Ishikawa (cell line): Measurements from ENCODE around the gene COASY.

Source experiments
- CEBPB ChIP-seq: IDR thresholded peaks from 2 replicates; pipeline ENCODE4 v1.6.1; 2012
- CREB1 ChIP-seq: IDR thresholded peaks from 2 replicates; pipeline ENCODE4 v1.6.1; 2012; ENCODE audit warnings: low read depth
- EGR1 ChIP-seq: IDR thresholded peaks from 2 replicates; pipeline ENCODE4 v1.6.1; 2012
- EP300 ChIP-seq: IDR thresholded peaks from 2 replicates; pipeline ENCODE4 v1.6.1; 2012; ENCODE audit warnings: borderline replicate concordance
- FOXM1 ChIP-seq: IDR thresholded peaks from 2 replicates; pipeline ENCODE4 v1.6.1; 2012; ENCODE audit warnings: low read depth, borderline replicate concordance
- NFIC ChIP-seq: IDR thresholded peaks from 2 replicates; pipeline ENCODE4 v1.6.1; 2012
- RAD21 ChIP-seq: IDR thresholded peaks from 2 replicates; pipeline ENCODE4 v1.6.1; 2012; ENCODE audit warnings: low read depth
- TAF1 ChIP-seq: IDR thresholded peaks from 2 replicates; pipeline ENCODE4 v1.6.1; 2012; ENCODE audit warnings: low read depth, mild to moderate bottlenecking
- TCF12 ChIP-seq: IDR thresholded peaks from 2 replicates; pipeline ENCODE4 v1.6.1; 2012; ENCODE audit warnings: low read depth
- TEAD4 ChIP-seq: IDR thresholded peaks from 2 replicates; pipeline ENCODE4 v1.6.1; 2012
- YY1 ChIP-seq: IDR thresholded peaks from 2 replicates; pipeline ENCODE4 v1.6.1; 2012; ENCODE audit warnings: low read depth
- ZBTB7A ChIP-seq: IDR thresholded peaks from 2 replicates; pipeline ENCODE4 v1.6.1; 2012; ENCODE audit warnings: low read depth
- TF ChIP-seq, protein P1 (sequence below): IDR thresholded peaks from 2 replicates; pipeline ENCODE4 v1.6.1; 2012
- TF ChIP-seq, protein P2 (sequence below): IDR thresholded peaks from 2 replicates; pipeline ENCODE4 v1.6.1; 2012
- TF ChIP-seq, protein P3 (sequence below): IDR thresholded peaks from 2 replicates; pipeline ENCODE4 v1.6.1; 2012; ENCODE audit warnings: low read depth, mild to moderate bottlenecking

COASY gene

DNA sequence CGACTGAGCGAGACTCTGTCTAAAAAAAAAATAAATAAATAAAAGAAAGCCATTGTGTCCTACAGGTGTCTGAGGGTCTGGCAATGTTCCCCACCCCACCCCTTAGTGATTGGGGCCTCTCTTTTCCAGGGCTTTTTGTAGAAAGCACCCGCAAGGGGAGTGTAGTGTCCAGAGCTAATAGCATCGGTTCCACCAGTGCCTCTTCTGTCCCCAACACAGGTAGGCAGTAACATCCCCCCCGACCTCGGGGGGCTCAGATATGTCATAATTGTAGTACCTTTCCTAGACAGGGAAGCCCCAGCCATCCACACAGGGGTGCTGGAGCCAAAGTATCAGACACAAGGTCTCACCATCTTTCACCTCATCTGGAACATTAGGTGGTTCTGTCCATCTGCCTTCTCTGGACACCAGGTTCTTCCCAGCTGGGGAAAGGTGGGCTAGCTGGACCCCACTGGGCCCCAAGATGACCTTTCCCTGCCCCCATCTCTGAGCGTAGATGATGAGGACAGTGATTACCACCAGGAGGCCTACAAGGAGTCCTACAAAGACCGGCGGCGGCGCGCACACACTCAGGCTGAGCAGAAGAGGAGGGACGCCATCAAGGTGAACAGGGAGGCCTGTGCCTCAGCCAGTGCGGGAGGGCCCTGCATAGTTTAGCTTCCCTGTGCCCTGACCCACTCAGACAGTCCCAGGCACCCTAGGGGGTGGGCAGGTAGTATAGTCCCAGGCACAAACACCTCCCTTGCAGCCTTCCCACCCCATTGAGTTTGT lies 6.6 kb downstream of the COASY start:
- no peak for TF ChIP-seq RAD21
- no peak for TF ChIP-seq TAF1
- TF ChIP-seq TCF12 = no peak
- TF ChIP-seq ZBTB7A = no peak
- TF ChIP-seq, protein P1, sequence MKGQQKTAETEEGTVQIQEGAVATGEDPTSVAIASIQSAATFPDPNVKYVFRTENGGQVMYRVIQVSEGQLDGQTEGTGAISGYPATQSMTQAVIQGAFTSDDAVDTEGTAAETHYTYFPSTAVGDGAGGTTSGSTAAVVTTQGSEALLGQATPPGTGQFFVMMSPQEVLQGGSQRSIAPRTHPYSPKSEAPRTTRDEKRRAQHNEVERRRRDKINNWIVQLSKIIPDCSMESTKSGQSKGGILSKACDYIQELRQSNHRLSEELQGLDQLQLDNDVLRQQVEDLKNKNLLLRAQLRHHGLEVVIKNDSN = no peak
- TF ChIP-seq CREB1 = no peak
- TF ChIP-seq NFIC = no peak
- TF ChIP-seq CEBPB = no peak
- TF ChIP-seq EP300 = no peak
- no peak for TF ChIP-seq FOXM1
- TF ChIP-seq, protein P2, sequence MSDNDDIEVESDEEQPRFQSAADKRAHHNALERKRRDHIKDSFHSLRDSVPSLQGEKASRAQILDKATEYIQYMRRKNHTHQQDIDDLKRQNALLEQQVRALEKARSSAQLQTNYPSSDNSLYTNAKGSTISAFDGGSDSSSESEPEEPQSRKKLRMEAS = no peak
- TF ChIP-seq, protein P3, sequence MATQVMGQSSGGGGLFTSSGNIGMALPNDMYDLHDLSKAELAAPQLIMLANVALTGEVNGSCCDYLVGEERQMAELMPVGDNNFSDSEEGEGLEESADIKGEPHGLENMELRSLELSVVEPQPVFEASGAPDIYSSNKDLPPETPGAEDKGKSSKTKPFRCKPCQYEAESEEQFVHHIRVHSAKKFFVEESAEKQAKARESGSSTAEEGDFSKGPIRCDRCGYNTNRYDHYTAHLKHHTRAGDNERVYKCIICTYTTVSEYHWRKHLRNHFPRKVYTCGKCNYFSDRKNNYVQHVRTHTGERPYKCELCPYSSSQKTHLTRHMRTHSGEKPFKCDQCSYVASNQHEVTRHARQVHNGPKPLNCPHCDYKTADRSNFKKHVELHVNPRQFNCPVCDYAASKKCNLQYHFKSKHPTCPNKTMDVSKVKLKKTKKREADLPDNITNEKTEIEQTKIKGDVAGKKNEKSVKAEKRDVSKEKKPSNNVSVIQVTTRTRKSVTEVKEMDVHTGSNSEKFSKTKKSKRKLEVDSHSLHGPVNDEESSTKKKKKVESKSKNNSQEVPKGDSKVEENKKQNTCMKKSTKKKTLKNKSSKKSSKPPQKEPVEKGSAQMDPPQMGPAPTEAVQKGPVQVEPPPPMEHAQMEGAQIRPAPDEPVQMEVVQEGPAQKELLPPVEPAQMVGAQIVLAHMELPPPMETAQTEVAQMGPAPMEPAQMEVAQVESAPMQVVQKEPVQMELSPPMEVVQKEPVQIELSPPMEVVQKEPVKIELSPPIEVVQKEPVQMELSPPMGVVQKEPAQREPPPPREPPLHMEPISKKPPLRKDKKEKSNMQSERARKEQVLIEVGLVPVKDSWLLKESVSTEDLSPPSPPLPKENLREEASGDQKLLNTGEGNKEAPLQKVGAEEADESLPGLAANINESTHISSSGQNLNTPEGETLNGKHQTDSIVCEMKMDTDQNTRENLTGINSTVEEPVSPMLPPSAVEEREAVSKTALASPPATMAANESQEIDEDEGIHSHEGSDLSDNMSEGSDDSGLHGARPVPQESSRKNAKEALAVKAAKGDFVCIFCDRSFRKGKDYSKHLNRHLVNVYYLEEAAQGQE = no peak
- TF ChIP-seq EGR1 = no peak
- TF ChIP-seq TEAD4 = no peak
- no peak for TF ChIP-seq YY1

DNA sequence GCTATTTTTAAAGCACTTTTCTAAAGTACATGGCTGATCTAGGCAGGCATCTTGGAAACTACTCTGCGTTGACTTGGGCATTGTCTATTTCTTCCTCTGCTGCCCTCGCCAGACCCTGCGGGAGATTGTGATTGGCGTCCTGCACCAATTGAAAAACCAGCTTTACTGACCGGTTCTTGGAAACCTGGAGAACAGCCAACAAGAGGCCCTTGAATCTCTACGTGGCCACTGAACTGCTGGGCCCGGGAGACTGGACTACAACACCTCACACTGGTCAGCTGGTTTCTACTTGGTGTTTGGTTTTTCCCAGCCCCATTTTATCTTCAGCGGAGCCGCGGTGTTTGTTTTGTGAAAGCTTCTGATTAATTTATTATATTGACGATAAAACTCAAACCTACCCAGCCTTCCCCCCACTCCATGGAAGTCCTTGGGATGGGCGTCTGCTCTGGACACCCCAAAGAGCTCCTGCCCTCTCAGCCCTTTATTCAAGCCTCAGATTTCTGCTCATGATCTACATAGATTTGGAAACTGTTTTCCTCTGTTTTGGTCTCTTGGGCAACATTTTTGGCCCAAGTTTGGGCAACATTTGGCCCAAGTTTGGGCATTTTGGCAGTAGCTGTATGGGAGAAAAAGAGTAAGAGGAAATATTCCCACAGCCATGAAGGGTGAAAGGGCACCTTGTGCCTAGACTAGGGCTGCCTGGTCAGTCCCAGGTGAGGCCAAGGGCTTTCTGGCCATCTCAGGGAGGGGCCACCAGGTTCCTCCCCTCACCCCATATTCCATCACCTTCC lies 9.7 kb downstream of the COASY start:
- TF ChIP-seq NFIC (peak; percentile 70), EP300 (no peak)

DNA sequence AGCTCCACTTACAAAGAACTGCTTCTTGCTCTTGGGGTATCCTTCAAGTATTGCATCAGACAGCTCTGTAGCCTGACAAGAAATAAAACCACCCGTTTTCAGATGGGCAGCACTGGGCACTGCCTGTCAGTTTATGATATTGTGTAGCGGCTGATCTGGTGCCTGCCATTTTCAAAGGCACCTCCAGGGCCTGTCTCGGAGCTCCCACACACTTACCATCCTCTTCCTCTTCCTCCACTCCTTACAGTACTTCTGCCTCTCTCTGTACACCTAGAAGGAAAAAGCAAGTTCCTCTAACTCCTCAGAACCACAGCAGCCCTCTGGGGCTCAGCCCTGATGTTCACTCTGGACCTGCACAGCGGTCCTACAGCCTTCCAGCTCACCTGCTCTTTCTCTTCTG lies 11.1 kb downstream of the COASY start:
- no peak for TF ChIP-seq NFIC
- TF ChIP-seq, protein P1 = no peak
- no peak for TF ChIP-seq TEAD4
- TF ChIP-seq FOXM1 = no peak
- no peak for TF ChIP-seq TAF1
- no peak for TF ChIP-seq RAD21
- no peak for TF ChIP-seq TCF12
- no peak for TF ChIP-seq EP300
- no peak for TF ChIP-seq EGR1
- no peak for TF ChIP-seq ZBTB7A
- TF ChIP-seq, protein P2 = no peak
- no peak for TF ChIP-seq YY1
- TF ChIP-seq CEBPB = no peak

DNA sequence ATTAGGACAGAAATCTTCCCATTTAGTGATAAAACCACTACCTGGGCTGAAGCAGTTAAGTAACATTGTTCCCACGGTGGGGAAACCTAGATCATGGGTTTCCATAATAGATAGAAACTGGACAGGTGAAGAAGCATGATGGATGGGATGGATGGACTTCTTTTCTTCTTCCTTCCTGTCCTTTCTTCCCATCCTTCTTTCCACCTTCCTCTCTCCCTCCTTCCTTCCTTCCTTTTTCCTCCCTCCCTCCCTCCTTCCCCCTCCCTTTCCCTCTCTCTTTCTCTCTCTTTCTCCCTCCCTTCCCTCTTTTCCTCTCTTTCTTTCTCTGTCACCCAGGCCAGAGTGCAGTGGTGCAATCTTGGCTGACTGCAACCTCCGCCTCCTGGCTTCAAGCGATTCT lies 12.5 kb downstream of the COASY start:
- TF ChIP-seq, protein P1 = no peak
- TF ChIP-seq RAD21 = no peak
- no peak for TF ChIP-seq YY1
- TF ChIP-seq TCF12 = no peak
- no peak for TF ChIP-seq TAF1
- no peak for TF ChIP-seq ZBTB7A
- TF ChIP-seq EGR1 = no peak
- TF ChIP-seq EP300 = no peak
- no peak for TF ChIP-seq CREB1
- TF ChIP-seq, protein P2 = no peak
- no peak for TF ChIP-seq FOXM1
- TF ChIP-seq CEBPB = no peak
- no peak for TF ChIP-seq TEAD4
- TF ChIP-seq, protein P3 = no peak
- TF ChIP-seq NFIC = no peak
